B cell (primary cell): ENCODE measurements around the gene SPRY2. TPM values are rescaled to one million over a fixed set of nuclear protein-coding genes. Genes with fewer than 3 reads are reported as not detected.

Source experiments
- ATAC-seq: fragments of 200-7000 bp; cut with Tn5 transposase; one replicate; pipeline ENCODE4 v1.10.0; 2021; ENCODE audit warnings: low read depth, mild to moderate bottlenecking, moderate number of reproducible peaks, moderate library complexity
- CTCF ChIA-PET: fragments of 350-600 bp; sonication (Branson Sonifier 250); formaldehyde crosslinking; loops from one replicate; lab custom pipeline; 2021; ENCODE audit warnings: antibody characterized with exemption, inconsistent platforms; lab: Charles Lee
- POLR2A ChIA-PET: fragments of 350-600 bp; sonication (Branson Sonifier 250); formaldehyde crosslinking; loops from one replicate; lab custom pipeline; 2021; ENCODE audit warnings: antibody characterized with exemption; lab: Charles Lee
- DNase-seq: peaks from one replicate; pipeline ENCODE4 v3.0.0; 2013
- H2AFZ ChIP-seq: 2 replicates; pipeline ENCODE4 v1.6.1; 2012; ENCODE audit warnings: mild to moderate bottlenecking, low read depth, low read length; ENCODE audit not compliant: insufficient read depth, poor library complexity, severe bottlenecking
- H3K27ac ChIP-seq, 2 donors: 1 replicate in 1 of 2; 2 replicates in 1 of 2; pipeline ENCODE4 v1.5.1; 2012 to 2013; ENCODE audit warnings: low read length in 2 of 2, mild to moderate bottlenecking in 2 of 2, moderate library complexity in 1 of 2
- H3K27me3 ChIP-seq, 4 experiments: fragments of 200-600 bp in 1 of 4; sonication (generic) in 1 of 4; replicated peaks in 1 of 4; 1 replicate in 2 of 4; 2 replicates in 2 of 4; pipeline versions ENCODE4 v1.6.1 to v1.7.0; 2013 to 2016; ENCODE audit warnings: low read length in 3 of 4, mild to moderate bottlenecking in 2 of 4, mixed read lengths in 1 of 4, moderate library complexity in 1 of 4; ENCODE audit not compliant: insufficient read depth in 4 of 4, control insufficient read depth in 3 of 4; ENCODE audit errors: control extremely low read depth in 1 of 4
- H3K36me3 ChIP-seq, 2 experiments: replicated peaks in 1 of 2; 1 replicate in 1 of 2; 2 replicates in 1 of 2; pipeline versions ENCODE4 v1.6.1 to v1.7.1; 2013; ENCODE audit warnings: low read length in 1 of 2; ENCODE audit not compliant: insufficient read depth in 2 of 2, control insufficient read depth in 1 of 2; ENCODE audit errors: control extremely low read depth in 1 of 2, extremely low read depth in 1 of 2
- H3K4me1 ChIP-seq, 2 donors: fragments of 200-600 bp in 1 of 2; sonication (generic) in 1 of 2; 1 replicate in 1 of 2; 2 replicates in 1 of 2; pipeline versions ENCODE4 v1.5.1 to v1.6.1; 2013 to 2017; ENCODE audit warnings: low read length in 2 of 2; ENCODE audit not compliant: control insufficient read depth in 2 of 2, insufficient read depth in 2 of 2
- H3K4me2 ChIP-seq: replicated peaks from 2 replicates; pipeline ENCODE3; 2012; ENCODE audit warnings: mild to moderate bottlenecking, low read depth, low read length; ENCODE audit not compliant: poor library complexity, severe bottlenecking
- H3K4me3 ChIP-seq, 5 experiments: fragments of 200-600 bp in 1 of 5; sonication (generic) in 1 of 5; 1 replicate in 3 of 5; 2 replicates in 2 of 5; pipeline versions ENCODE4 v1.5.1 to v1.7.0; 2011 to 2016; ENCODE audit warnings: low read length in 4 of 5, mild to moderate bottlenecking in 4 of 5, low read depth in 2 of 5, control low read depth in 1 of 5, moderate library complexity in 1 of 5; ENCODE audit not compliant: insufficient read depth in 1 of 5; ENCODE audit errors: control extremely low read depth in 1 of 5, extremely low read depth in 1 of 5
- H3K79me2 ChIP-seq: fragments of 200-600 bp; sonication (generic); one replicate; pipeline ENCODE4 v1.6.0; 2016; ENCODE audit warnings: low read length; ENCODE audit not compliant: control insufficient read depth, insufficient read depth
- H3K9ac ChIP-seq: fragments of 200-600 bp; sonication (generic); 2 replicates; pipeline ENCODE4 v1.6.1; 2017; ENCODE audit warnings: mild to moderate bottlenecking, low read length, moderate library complexity
- H3K9me3 ChIP-seq, 3 donors: one replicate each; pipeline versions ENCODE4 v1.6.1 to v1.7.1; 2013; ENCODE audit warnings: low read length in 2 of 3; ENCODE audit not compliant: control insufficient read depth in 2 of 3, insufficient read depth in 1 of 3; ENCODE audit errors: control extremely low read depth in 1 of 3
- H4K20me1 ChIP-seq: 2 replicates; pipeline ENCODE4 v1.6.0; 2012; ENCODE audit warnings: mild to moderate bottlenecking, low read length; ENCODE audit not compliant: insufficient read depth, control insufficient read depth, poor library complexity, severe bottlenecking
- H3K27ac Mint-ChIP-seq: one replicate; pipeline ENCODE4 v1.8.0; 2021; ENCODE audit warnings: mixed read lengths
- H3K27me3 Mint-ChIP-seq: one replicate; pipeline ENCODE4 v1.8.0; 2021; ENCODE audit warnings: mixed read lengths
- H3K4me1 Mint-ChIP-seq: one replicate; pipeline ENCODE4 v1.8.0; 2021; ENCODE audit warnings: mixed read lengths
- H3K4me3 Mint-ChIP-seq: one replicate; pipeline ENCODE4 v1.8.0; 2021; ENCODE audit warnings: mixed read lengths
- H3K9me3 Mint-ChIP-seq: one replicate; pipeline ENCODE4 v1.8.0; 2022; ENCODE audit warnings: mixed read lengths; ENCODE audit not compliant: insufficient read depth
- EZH2 ChIP-seq: IDR thresholded peaks from 2 replicates; pipeline ENCODE4 v1.6.1; 2012; ENCODE audit warnings: borderline replicate concordance, low read depth, mild to moderate bottlenecking, moderate library complexity, low read length; ENCODE audit not compliant: insufficient read depth, poor library complexity, severe bottlenecking
- WGBS: methylation state at CpG from one replicate; pipeline ENCODE4 v1.1.5; 2013; ENCODE audit warnings: missing lambda C conversion rate; ENCODE audit not compliant: insufficient coverage; 5-methylcytosine and 5-hydroxymethylcytosine counted together
- intact Hi-C: fragments of 100-400 bp; cut with micrococcal nuclease; formaldehyde crosslinking; loops from one replicate; pipeline ENCODE4 v1.10.0; 2022
- polyA plus RNA-seq: library from polyadenylated mRNA; depleted of rRNA; stranded (reverse); fragments of >200 nt; gene quantifications from 2 replicates; pipeline ENCODE4 v1.2.3, GENCODE V29; 2012
- total RNA-seq, 2 donors: library from RNA; stranded (reverse); fragments of 120-200 nt in 1 of 2; gene quantifications; 1 replicate in 1 of 2; 2 replicates in 1 of 2; pipeline versions ENCODE4 v1.2.3 to v1.2.4, GENCODE V29; 2013 to 2022
- TF ChIP-seq, protein P1 (sequence below): fragments of 200-600 bp; IDR thresholded peaks from one replicate; pipeline ENCODE4 v1.8.0; 2022; ENCODE audit warnings: antibody characterized with exemption, mild to moderate bottlenecking

Gene SPRY2
- total and polyA plus RNA-seq, 2 donors (not counting 1 experiment from before 2014, with no cell fraction given) = 0.86 to 0.96 TPM

DNA sequence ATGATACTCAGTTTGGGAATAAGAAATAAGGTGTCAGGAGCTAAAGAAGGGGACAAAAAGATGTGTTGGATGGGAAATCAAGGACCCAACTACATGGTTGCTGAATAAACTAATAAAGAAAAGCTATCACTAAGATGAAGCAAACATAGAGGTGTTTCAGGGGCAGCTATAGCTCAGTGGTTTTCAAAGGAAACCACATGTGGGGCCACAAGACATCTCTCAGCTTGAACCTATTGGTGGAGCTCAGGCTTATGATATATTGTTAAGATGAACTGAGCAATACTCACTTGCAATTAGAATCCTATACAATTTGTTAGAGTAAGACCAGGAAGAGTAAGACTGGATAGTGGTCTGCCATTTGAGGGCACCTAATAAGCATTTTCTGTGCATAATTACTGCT, 45.1 kb upstream of the SPRY2 start:
- DNase-seq (no peak), ATAC-seq (no peak)
- no peak overlapping the region for H3K9ac ChIP-seq
- CTCF ChIA-PET = interaction anchor here (1.2 kb wide), 1 partner anchor 23 kb away, joined by 3 read pairs; no protein-coding TSS in a partner anchor
- no peak overlapping the region for H2AFZ ChIP-seq
- no peaks in the 10 kb centered on the region for H3K79me2 ChIP-seq
- H3K27me3 ChIP-seq = no peaks in the 10 kb centered on the region
- no peak overlapping the region for H3K4me2 ChIP-seq
- H3K27ac Mint-ChIP-seq = no peak overlapping the region
- peaks cover 4% of the 10 kb centered on the region for H3K9me3 Mint-ChIP-seq
- TF ChIP-seq, protein P1, sequence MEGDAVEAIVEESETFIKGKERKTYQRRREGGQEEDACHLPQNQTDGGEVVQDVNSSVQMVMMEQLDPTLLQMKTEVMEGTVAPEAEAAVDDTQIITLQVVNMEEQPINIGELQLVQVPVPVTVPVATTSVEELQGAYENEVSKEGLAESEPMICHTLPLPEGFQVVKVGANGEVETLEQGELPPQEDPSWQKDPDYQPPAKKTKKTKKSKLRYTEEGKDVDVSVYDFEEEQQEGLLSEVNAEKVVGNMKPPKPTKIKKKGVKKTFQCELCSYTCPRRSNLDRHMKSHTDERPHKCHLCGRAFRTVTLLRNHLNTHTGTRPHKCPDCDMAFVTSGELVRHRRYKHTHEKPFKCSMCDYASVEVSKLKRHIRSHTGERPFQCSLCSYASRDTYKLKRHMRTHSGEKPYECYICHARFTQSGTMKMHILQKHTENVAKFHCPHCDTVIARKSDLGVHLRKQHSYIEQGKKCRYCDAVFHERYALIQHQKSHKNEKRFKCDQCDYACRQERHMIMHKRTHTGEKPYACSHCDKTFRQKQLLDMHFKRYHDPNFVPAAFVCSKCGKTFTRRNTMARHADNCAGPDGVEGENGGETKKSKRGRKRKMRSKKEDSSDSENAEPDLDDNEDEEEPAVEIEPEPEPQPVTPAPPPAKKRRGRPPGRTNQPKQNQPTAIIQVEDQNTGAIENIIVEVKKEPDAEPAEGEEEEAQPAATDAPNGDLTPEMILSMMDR = no peak
- no peak for TF ChIP-seq EZH2
- no peaks in the 10 kb centered on the region for H3K36me3 ChIP-seq
- no peaks in the 10 kb centered on the region for H4K20me1 ChIP-seq
- no peak overlapping the region for H3K4me3 ChIP-seq
- intact Hi-C loops = no loop called here
- no peak overlapping the region for H3K27ac ChIP-seq
- POLR2A ChIA-PET = no interaction called here
- no peaks in the 10 kb centered on the region for H3K4me1 ChIP-seq
- peaks cover 7% of the 10 kb centered on the region for H3K4me1 Mint-ChIP-seq
- H3K27me3 Mint-ChIP-seq = no peaks in the 10 kb centered on the region
- no peak overlapping the region for H3K4me3 Mint-ChIP-seq
- peaks cover 0 to 3% (median 0%) of the 10 kb centered on the region in 3 donors for H3K9me3 ChIP-seq

DNA sequence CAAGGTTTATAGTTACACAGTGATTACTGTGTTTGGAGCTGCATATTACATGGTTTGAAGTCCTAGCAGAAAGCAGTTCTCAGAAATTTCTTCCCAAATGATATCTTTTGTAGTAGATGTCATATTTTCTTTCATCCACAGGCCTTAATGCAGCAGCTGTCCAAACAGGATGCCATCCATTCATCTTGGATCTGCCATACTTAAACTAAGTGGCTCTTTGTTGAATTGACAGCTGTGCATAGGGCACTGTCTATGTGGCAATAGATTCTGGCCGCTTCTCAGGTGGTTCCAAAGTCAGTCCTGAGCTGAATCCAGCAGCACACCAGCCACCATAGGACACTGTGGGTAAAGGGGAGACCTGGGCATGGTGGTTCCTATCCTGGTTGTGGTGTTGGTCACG, 41.6 kb upstream of the SPRY2 start:
- Histone ChIP-seq H3K4me1 (no peaks in the 10 kb centered on the region), H3K79me2 (no peaks in the 10 kb centered on the region), H3K27ac (no peak overlapping the region), H3K9me3 (peaks cover 0 to 1% (median 0%) of the 10 kb centered on the region in 3 donors), H3K4me2 (no peak overlapping the region), H3K36me3 (peaks cover 0 to 1% of the 10 kb centered on the region in 2 experiments), H2AFZ (no peak overlapping the region), H3K9ac (no peak overlapping the region), H4K20me1 (no peaks in the 10 kb centered on the region), H3K4me3 (no peak overlapping the region), H3K27me3 (no peaks in the 10 kb centered on the region)
- intact Hi-C loops = no loop called here
- no CpG with 5 or more reads among the region's 2 CpGs for WGBS
- peaks cover 7% of the 10 kb centered on the region for H3K4me1 Mint-ChIP-seq
- no peaks in the 10 kb centered on the region for H3K9me3 Mint-ChIP-seq
- POLR2A ChIA-PET = no interaction called here
- no peak for ATAC-seq
- no peak for DNase-seq
- H3K27me3 Mint-ChIP-seq = no peaks in the 10 kb centered on the region
- H3K4me3 Mint-ChIP-seq = no peak overlapping the region
- no peak for TF ChIP-seq EZH2
- TF ChIP-seq, protein P1 = no peak
- no peak overlapping the region for H3K27ac Mint-ChIP-seq
- CTCF ChIA-PET = no interaction called here
